Testis (tissue), 3 donors: ENCODE measurements around the gene ALOX5. TPM values are rescaled to one million over a fixed set of nuclear protein-coding genes. Genes with fewer than 3 reads are reported as not detected.

ENCODE experiments used
- DNase-seq: peaks from one replicate; pipeline ENCODE4 v3.0.0-alpha.2; 2019
- H3K27ac ChIP-seq, 2 donors: fragments of 200-600 bp; sonication (generic); one replicate each; pipeline ENCODE4 v1.5.1; 2019
- H3K27me3 ChIP-seq: fragments of 200-600 bp; sonication (generic); one replicate; pipeline ENCODE4 v1.5.1; 2019
- H3K36me3 ChIP-seq: fragments of 200-600 bp; sonication (generic); one replicate; pipeline ENCODE4 v1.5.1; 2017; ENCODE audit warnings: low read depth; ENCODE audit errors: missing control alignments
- H3K4me1 ChIP-seq: fragments of 200-600 bp; sonication (generic); one replicate; pipeline ENCODE4 v1.5.1; 2019
- H3K4me3 ChIP-seq, 2 donors: fragments of 200-600 bp; sonication (generic); one replicate each; pipeline ENCODE4 v1.5.1; 2017 to 2019
- H3K9me3 ChIP-seq: fragments of 200-600 bp; sonication (generic); one replicate; pipeline ENCODE4 v1.5.1; 2017
- CTCF ChIP-seq, 3 experiments: fragments of 450-650 bp in 2 of 3; fragments of 200-600 bp in 1 of 3; sonication (generic) in 1 of 3; IDR thresholded peaks; one replicate each; pipeline ENCODE4 v1.5.1; 2016 to 2019; ENCODE audit warnings: antibody characterized with exemption in 3 of 3, mild to moderate bottlenecking in 2 of 3, moderate library complexity in 1 of 3
- POLR2A ChIP-seq: fragments of 450-650 bp; IDR thresholded peaks from one replicate; pipeline ENCODE4 v1.6.1; 2017; ENCODE audit warnings: antibody characterized with exemption, mild to moderate bottlenecking, moderate library complexity
- WGBS, 2 donors: methylation state at CpG; one replicate each; pipeline ENCODE4 v1.1.5; 2018; 5-methylcytosine and 5-hydroxymethylcytosine counted together
- intact Hi-C: fragments of 100-400 bp; cut with DNase I; formaldehyde crosslinking; loops from one replicate; pipeline ENCODE4 v1.15.1; 2023; ENCODE audit warnings: low total_unique reads
- polyA plus RNA-seq: library from polyadenylated mRNA; stranded (reverse); fragments of 350-450 nt; fragmentation: Illumina TruSeq; extraction: RNeasy Lipid Tissue Mini Kit (QIAGEN cat#74804); gene quantifications from one replicate; pipeline ENCODE4 v1.2.3, GENCODE V29; 2014; ENCODE audit warnings: low read depth, low replicate concordance; ENCODE audit not compliant: insufficient read depth
- total RNA-seq, 2 donors: library from RNA; depleted of rRNA; stranded (reverse); fragments of >200 nt; gene quantifications; one replicate each; pipeline ENCODE4 v1.2.3, GENCODE V29; 2016

The ALOX5 gene
- total and polyA plus RNA-seq, 3 donors from 2014 or later, result 11.4 to 18.5 (median 13.7) TPM

GRCh38 chr10:45380903-45381620 lies 7.0 kb downstream of the ALOX5 start:
- TF ChIP-seq CTCF (IDR thresholded peaks at IDR 0.05), result no peak
- TF ChIP-seq POLR2A, result no peak
- H3K4me1 ChIP-seq, result no peaks in the 10 kb centered on the region
- DNase-seq, result no peak
- intact Hi-C loops, result no loop called here
- no peaks in the 10 kb centered on the region for H3K36me3 ChIP-seq
- no peaks in the 10 kb centered on the region for H3K9me3 ChIP-seq
- no peaks in the 10 kb centered on the region for H3K27me3 ChIP-seq
- H3K4me3 ChIP-seq, result no peak overlapping the region
- no peak overlapping the region for H3K27ac ChIP-seq
- 82 to 85% methylated on average over 5 to 6 of the region's 8 CpGs for WGBS, 2 donors

GRCh38 chr10:45382591-45382990 lies 8.6 kb downstream of the ALOX5 start:
- no peaks in the 10 kb centered on the region for H3K4me1 ChIP-seq
- H3K4me3 ChIP-seq, result no peak overlapping the region
- H3K36me3 ChIP-seq, result no peaks in the 10 kb centered on the region
- no peak for TF ChIP-seq CTCF (IDR thresholded peaks at IDR 0.05)
- no peak for TF ChIP-seq POLR2A
- H3K27me3 ChIP-seq, result no peaks in the 10 kb centered on the region
- WGBS, 2 donors, result 91 to 93% methylated on average over 13 to 17 of the region's 17 CpGs
- H3K27ac ChIP-seq, result no peak overlapping the region
- H3K9me3 ChIP-seq, result no peaks in the 10 kb centered on the region
- intact Hi-C loops, result no loop called here
- DNase-seq, result no peak

- H3K27me3 ChIP-seq, result no peaks in the 10 kb centered on the region
- no peak for DNase-seq
- no peaks in the 10 kb centered on the region for H3K9me3 ChIP-seq
- H3K36me3 ChIP-seq, result no peaks in the 10 kb centered on the region
- H3K4me1 ChIP-seq, result no peaks in the 10 kb centered on the region
- WGBS, 2 donors, result 81 to 83% methylated on average over 4 of the region's 4 CpGs
- no peak overlapping the region for H3K27ac ChIP-seq
- H3K4me3 ChIP-seq, result no peak overlapping the region
- TF ChIP-seq CTCF (IDR thresholded peaks at IDR 0.05) (no peak), POLR2A (no peak)
- intact Hi-C loops, result no loop called here
Observed at GRCh38 chr10:45383682-45384330, 9.8 kb downstream of the ALOX5 start.

GRCh38 chr10:45386657-45387056 lies 12.6 kb downstream of the ALOX5 start:
- intact Hi-C loops, result no loop called here
- no peaks in the 10 kb centered on the region for H3K4me1 ChIP-seq
- WGBS, 2 donors, result 92 to 93% methylated on average over 5 of the region's 5 CpGs
- no peak for DNase-seq
- H3K4me3 ChIP-seq, result no peak overlapping the region
- H3K27ac ChIP-seq, result no peak overlapping the region
- no peaks in the 10 kb centered on the region for H3K27me3 ChIP-seq
- no peak for TF ChIP-seq POLR2A
- TF ChIP-seq CTCF (IDR thresholded peaks at IDR 0.05), result no peak
- H3K36me3 ChIP-seq, result no peaks in the 10 kb centered on the region
- H3K9me3 ChIP-seq, result no peaks in the 10 kb centered on the region
